OCI-LY1 (cell line): ENCODE results near the gene GOSR1.
"Not testable (repeated sequence)": the region's sequence is repeated elsewhere in the genome, so short reads cannot be mapped to it uniquely, and the experiment has no call there.

Experiments used
- H2AFZ ChIP-seq: fragments of 200-600 bp; sonication (generic), shearing (Covaris generic); 2 replicates; pipeline ENCODE4 v1.6.0; 2014; ENCODE audit warnings: antibody characterized with exemption, mild to moderate bottlenecking, low read length
- H3F3A ChIP-seq: fragments of 200-600 bp; sonication (generic), shearing (Covaris generic); 2 replicates; pipeline ENCODE4 v1.6.0; 2014; ENCODE audit warnings: mild to moderate bottlenecking, antibody characterized with exemption, low read length, moderate library complexity; ENCODE audit not compliant: insufficient read depth
- H3K27ac ChIP-seq: fragments of 200-600 bp; sonication (generic); 2 replicates; pipeline ENCODE4 v1.5.1; 2014; ENCODE audit warnings: low read length, mixed run types, mild to moderate bottlenecking, low read depth; ENCODE audit not compliant: poor library complexity, severe bottlenecking
- H3K27me3 ChIP-seq: fragments of 200-600 bp; sonication (generic); 2 replicates; pipeline ENCODE4 v1.6.0; 2014; ENCODE audit warnings: antibody characterized with exemption, mild to moderate bottlenecking, low read length, moderate library complexity; ENCODE audit not compliant: insufficient read depth
- H3K36me3 ChIP-seq: fragments of 200-600 bp; sonication (generic); 2 replicates; pipeline ENCODE4 v1.6.1; 2014; ENCODE audit warnings: mild to moderate bottlenecking, antibody characterized with exemption, low read length, moderate library complexity, mixed read lengths; ENCODE audit not compliant: insufficient read depth
- H3K4me1 ChIP-seq: fragments of 200-600 bp; sonication (generic); 2 replicates; pipeline ENCODE4 v1.5.1; 2014; ENCODE audit warnings: mild to moderate bottlenecking, low read length, moderate library complexity; ENCODE audit not compliant: insufficient read depth, severe bottlenecking
- H3K4me2 ChIP-seq: fragments of 200-600 bp; sonication (generic), shearing (Covaris generic); 2 replicates; pipeline ENCODE4 v1.6.1; 2014; ENCODE audit warnings: low read length
- H3K4me3 ChIP-seq: fragments of 200-600 bp; sonication (generic); 2 replicates; pipeline ENCODE4 v1.5.1; 2014; ENCODE audit warnings: low read length, low read depth, mild to moderate bottlenecking, mixed read lengths; ENCODE audit not compliant: poor library complexity, severe bottlenecking
- H3K79me2 ChIP-seq: fragments of 200-600 bp; shearing (Covaris generic); 2 replicates; pipeline ENCODE4 v1.6.1; 2016; ENCODE audit warnings: mixed run types, low read length, mixed read lengths; ENCODE audit not compliant: insufficient read depth
- H3K9ac ChIP-seq: fragments of 200-600 bp; sonication (generic), shearing (Covaris generic); 2 replicates; pipeline ENCODE4 v1.6.1; 2014; ENCODE audit warnings: mild to moderate bottlenecking, low read length, mixed read lengths
- H3K9me2 ChIP-seq: fragments of 200-600 bp; sonication (generic), shearing (Covaris generic); 2 replicates; pipeline ENCODE4 v1.6.1; 2014; ENCODE audit warnings: low read depth, mild to moderate bottlenecking, low read length, mixed read lengths
- H3K9me3 ChIP-seq: fragments of 200-600 bp; shearing (Covaris generic); 2 replicates; pipeline ENCODE4 v1.6.1; 2014; ENCODE audit warnings: low read length, mixed read lengths
- H4K20me1 ChIP-seq: fragments of 200-600 bp; sonication (generic), shearing (Covaris generic); 2 replicates; pipeline ENCODE4 v1.6.0; 2016; ENCODE audit warnings: mild to moderate bottlenecking, low read length; ENCODE audit not compliant: insufficient read depth
- EZH2 ChIP-seq: fragments of 200-600 bp; sonication (generic), shearing (Covaris generic); IDR thresholded peaks from 2 replicates; pipeline ENCODE4 v1.8.0; 2017; ENCODE audit warnings: borderline replicate concordance, mixed run types, mild to moderate bottlenecking, antibody characterized with exemption, low read length, moderate library complexity, mixed read lengths
- TF ChIP-seq, protein P1 (sequence below): fragments of 200-600 bp; sonication (generic), shearing (Covaris generic); IDR thresholded peaks from 2 replicates; pipeline ENCODE4 v1.5.1; 2017; ENCODE audit warnings: mild to moderate bottlenecking, antibody characterized with exemption, low read length, moderate library complexity, mixed read lengths

The GOSR1 gene

DNA sequence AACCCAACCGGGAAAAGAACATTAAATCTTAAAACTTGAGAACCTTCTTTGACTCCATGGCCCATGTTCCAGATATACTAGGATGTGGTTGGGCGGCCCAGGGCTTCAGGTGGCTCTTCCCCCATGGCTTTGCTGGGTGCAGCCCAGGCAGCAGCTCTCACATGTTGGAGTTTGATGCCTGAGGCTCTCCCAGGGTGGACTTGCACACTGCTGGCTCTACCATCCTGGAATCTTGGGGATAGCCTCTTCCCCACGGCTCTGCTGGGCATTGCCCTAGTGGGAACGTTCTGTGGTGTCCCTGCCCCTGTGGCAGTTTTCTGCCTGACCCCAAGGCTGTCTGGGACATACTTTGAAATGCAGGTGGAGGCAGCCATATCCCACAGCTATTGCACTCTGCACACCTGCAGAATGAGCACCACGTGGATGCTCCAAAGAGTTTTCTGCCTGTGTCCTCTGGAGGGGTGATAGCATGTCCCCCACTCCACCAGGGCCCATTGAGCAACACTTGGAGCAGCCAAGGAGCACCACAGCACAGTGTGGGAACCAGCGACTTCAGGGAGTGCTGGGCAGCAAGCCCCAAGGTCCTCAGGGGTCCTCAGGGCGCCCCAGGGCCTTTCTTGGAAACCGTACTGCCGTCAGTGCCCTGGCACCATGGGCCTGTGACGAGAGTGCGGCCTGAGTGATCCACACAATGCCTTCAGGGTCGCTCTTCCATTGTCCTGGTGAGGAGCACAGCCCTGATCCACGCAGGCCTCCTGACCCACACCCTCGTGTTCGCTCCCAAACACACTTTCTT lies 70.8 kb downstream of the GOSR1 start:
- Histone ChIP-seq H2AFZ (no peak overlapping the region), H3K9me2 (no peaks in the 10 kb centered on the region), H3K36me3 (no peaks in the 10 kb centered on the region), H3K27me3 (0 out of 2 replicates have a peak, but pooled peaks cover 5% of the 10 kb centered on the region), H3K9ac (no peak overlapping the region), H3K4me1 (peaks cover 11% of the 10 kb centered on the region), H3K27ac (no peak overlapping the region), H3K4me3 (no peak overlapping the region), H3K79me2 (no peaks in the 10 kb centered on the region), H3F3A (no peaks in the 10 kb centered on the region), H3K4me2 (no peak overlapping the region), H3K9me3 (no peaks in the 10 kb centered on the region), H4K20me1 (no peaks in the 10 kb centered on the region)
- no peak for TF ChIP-seq EZH2
- TF ChIP-seq, protein P1, sequence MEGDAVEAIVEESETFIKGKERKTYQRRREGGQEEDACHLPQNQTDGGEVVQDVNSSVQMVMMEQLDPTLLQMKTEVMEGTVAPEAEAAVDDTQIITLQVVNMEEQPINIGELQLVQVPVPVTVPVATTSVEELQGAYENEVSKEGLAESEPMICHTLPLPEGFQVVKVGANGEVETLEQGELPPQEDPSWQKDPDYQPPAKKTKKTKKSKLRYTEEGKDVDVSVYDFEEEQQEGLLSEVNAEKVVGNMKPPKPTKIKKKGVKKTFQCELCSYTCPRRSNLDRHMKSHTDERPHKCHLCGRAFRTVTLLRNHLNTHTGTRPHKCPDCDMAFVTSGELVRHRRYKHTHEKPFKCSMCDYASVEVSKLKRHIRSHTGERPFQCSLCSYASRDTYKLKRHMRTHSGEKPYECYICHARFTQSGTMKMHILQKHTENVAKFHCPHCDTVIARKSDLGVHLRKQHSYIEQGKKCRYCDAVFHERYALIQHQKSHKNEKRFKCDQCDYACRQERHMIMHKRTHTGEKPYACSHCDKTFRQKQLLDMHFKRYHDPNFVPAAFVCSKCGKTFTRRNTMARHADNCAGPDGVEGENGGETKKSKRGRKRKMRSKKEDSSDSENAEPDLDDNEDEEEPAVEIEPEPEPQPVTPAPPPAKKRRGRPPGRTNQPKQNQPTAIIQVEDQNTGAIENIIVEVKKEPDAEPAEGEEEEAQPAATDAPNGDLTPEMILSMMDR, result no peak

DNA sequence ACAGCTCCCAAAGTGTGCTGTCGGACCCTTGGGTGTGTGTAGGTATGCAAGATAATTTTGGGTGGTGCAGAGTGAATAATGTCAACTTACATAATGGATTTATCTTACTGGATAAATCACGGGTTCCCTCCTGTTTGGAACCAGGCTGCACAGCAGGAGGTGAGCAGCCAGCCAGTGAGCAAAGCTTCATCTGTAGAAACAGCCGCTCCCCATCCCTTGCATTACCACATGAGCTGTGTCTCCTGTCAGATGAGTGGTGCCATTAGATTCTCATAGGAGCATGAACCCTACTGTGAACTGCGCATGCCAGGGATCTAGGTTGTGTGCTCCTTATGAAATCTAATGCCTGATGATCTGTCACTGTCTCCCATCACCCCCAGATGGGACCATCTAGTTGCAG lies 72.0 kb downstream of the GOSR1 start:
- H3K9me3 ChIP-seq, H3K9me2 ChIP-seq, H3K36me3 ChIP-seq, H3F3A ChIP-seq, H3K27ac ChIP-seq, H3K4me2 ChIP-seq, H2AFZ ChIP-seq, H3K27me3 ChIP-seq, H4K20me1 ChIP-seq, H3K4me3 ChIP-seq, H3K9ac ChIP-seq, H3K79me2 ChIP-seq: not testable (repeated sequence)
- H3K4me1 ChIP-seq, result peaks cover 11% of the 10 kb centered on the region

- H3K4me3 ChIP-seq, result no peak overlapping the region
- no peaks in the 10 kb centered on the region for H3K9me3 ChIP-seq
- H3K4me2 ChIP-seq, result no peak overlapping the region
- H3K36me3 ChIP-seq, result no peaks in the 10 kb centered on the region
- H3K9me2 ChIP-seq, result no peaks in the 10 kb centered on the region
- H3K79me2 ChIP-seq, result no peaks in the 10 kb centered on the region
- no peak overlapping the region for H3K9ac ChIP-seq
- no peak overlapping the region for H3K27ac ChIP-seq
- TF ChIP-seq, protein P1, result no peak
- no peak for TF ChIP-seq EZH2
- no peaks in the 10 kb centered on the region for H3F3A ChIP-seq
- H3K4me1 ChIP-seq, result peaks cover 11% of the 10 kb centered on the region
- H4K20me1 ChIP-seq, result no peaks in the 10 kb centered on the region
- no peak overlapping the region for H2AFZ ChIP-seq
- H3K27me3 ChIP-seq, result 0 out of 2 replicates have a peak, but pooled peaks cover 5% of the 10 kb centered on the region
These were observed 72.8 kb downstream of the GOSR1 start for GRCh38 chr17:30549864-30550511.
